ENCODE results near the gene NDUFS8.

Gene NDUFS8

GRCh38 chr11:68038226-68038717 is 7.8 kb downstream of the NDUFS8 start:
- DNase-seq, result no peak

- DNase-seq, result peak; percentile 63
Observed at GRCh38 chr11:68038718-68039525, 8.4 kb downstream of the NDUFS8 start, which contains the start of gene TCIRG1. TSS of gene TCIRG1 (plus strand) at chr11:68039025. CDS start at chr11:68041272, 2,247 bp downstream.

- DNase-seq, result no peak
Observed at GRCh38 chr11:68039526-68040086, 9.1 kb downstream of the NDUFS8 start.

DNA sequence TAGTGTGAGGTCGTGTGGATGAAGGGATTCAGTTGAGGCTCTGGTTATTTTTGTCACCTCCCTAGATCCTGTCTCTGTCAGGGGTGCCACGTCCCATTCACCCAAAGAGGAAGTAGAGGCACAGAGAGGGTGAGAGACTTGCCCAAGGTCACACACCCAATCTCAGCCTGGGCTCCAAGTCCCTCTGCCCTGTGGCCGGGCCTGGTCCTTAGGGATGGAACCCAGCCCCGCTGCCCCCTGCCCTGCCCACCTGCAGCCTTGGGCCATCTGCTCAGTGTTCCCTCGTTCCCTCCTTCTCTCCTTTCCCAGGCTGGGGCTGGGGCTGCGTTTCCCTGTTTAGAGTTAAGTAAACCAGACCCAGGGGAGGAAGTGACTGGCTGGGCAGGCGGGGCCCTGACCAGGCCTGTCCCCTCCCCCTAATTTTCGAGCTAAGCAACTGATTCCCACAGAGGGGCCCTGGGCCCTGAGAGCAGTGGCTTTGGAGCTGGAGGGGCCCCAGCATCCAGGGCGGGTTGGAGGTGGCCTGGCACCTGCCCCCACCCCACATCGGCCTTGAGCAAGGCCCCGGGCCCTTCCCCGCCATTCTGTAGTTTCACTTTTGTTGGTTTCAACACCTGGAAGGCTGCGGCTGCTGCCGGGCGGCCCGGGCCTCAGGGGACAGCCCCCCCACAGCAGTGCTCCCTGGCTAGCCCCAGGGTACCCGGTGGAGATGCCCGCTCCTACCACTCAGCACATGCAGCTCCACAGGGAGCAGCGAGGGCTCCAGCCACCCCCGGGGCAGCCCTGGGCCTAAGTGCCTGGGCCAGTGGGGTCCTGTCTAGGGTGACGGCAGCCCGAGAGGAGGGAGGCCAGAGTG is 9.8 kb downstream of the NDUFS8 start:
- peak; percentile 58 for DNase-seq

DNA sequence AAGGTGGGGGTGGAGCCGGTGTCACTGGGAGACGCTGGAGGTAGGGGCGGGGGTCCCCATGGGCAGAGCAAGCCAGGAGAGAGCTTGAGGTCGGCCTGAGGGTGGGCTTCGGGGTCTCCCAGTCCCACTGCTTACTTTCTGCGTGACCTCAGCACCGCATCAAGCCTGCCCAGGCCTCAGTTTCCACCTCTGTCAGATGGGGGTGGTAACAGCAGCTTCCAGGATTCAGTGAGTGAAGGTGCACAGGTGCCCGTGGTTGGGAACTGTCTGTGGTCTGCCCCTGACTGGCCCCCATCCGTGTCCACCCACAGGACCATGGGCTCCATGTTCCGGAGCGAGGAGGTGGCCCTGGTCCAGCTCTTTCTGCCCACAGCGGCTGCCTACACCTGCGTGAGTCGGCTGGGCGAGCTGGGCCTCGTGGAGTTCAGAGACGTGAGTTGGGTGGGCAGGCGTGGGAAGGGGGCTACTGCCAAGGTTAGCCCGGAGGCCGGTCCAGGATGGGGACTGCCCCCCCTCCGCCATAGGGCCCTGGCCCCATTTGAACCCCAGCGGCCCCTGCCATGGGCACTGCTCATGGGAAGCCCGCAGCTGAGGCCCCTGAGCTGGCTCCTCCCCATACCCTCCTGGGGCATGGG is 10.6 kb downstream of the NDUFS8 start:
- no peak for DNase-seq

GRCh38 chr11:68041617-68042218 is 11.2 kb downstream of the NDUFS8 start:
- DNase-seq, result no peak

GRCh38 chr11:68042219-68043028 is 11.9 kb downstream of the NDUFS8 start:
- DNase-seq, result no peak

GRCh38 chr11:68043029-68043348 is 12.5 kb downstream of the NDUFS8 start:
- DNase-seq, result no peak

- no peak for DNase-seq
Observed at GRCh38 chr11:68043349-68044144, 13.1 kb downstream of the NDUFS8 start.

DNA sequence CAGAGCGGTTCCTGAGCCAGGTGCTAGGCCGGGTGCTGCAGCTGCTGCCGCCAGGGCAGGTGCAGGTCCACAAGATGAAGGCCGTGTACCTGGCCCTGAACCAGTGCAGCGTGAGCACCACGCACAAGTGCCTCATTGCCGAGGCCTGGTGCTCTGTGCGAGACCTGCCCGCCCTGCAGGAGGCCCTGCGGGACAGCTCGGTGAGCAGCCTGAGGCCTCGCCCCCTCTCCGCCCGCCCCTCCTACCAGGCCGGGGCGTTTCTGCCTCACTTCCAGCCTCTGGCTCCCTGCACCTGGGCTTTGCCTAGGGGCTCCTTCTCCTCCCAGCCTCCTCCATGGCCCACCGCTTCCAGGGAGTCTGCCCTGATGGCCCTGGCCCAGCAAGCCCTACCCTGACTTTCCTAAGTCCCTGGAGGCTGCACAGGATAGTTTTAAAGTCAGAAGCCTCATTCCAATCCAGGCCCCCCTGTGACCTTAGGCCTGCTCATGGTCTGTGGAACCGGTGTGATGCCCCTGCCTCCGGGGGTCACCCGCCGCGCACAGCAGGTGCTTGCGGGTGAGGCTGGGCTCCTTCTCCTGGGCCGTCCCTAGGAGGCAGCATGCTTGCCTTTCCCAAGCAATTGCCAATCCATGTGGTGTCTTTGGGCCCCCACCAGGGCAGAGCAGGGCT is 13.8 kb downstream of the NDUFS8 start:
- DNase-seq, result no peak

- no peak for DNase-seq
Observed at GRCh38 chr11:68044898-68045351, 14.4 kb downstream of the NDUFS8 start.

DNA sequence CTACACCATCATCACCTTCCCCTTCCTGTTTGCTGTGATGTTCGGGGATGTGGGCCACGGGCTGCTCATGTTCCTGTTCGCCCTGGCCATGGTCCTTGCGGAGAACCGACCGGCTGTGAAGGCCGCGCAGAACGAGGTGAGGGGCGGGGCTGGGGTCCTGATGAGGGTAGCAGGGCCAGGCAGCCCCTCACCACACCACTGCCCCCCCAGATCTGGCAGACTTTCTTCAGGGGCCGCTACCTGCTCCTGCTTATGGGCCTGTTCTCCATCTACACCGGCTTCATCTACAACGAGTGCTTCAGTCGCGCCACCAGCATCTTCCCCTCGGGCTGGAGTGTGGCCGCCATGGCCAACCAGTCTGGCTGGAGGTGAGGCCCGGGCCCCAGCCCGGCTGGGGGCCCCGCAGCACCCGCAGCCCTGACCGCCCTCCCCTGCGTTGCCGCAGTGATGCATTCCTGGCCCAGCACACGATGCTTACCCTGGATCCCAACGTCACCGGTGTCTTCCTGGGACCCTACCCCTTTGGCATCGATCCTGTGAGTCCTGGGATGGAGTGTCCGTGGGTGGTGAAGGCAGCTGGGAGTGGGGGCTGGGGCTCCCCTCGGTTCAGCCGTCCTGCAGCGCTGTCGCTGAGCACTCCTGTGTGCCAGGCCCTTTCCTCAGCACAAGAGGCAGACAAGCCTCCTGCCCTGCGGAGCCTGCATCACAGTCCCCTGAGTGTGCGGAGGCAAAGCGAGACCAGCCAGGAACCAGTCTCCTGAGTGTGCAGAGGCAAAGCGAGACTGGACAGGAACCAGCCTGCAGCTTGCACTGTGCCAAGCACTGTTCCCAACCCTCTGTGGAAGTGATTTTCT is 17.2 kb downstream of the NDUFS8 start:
- no peak for DNase-seq

GRCh38 chr11:68048681-68049508 is 18.4 kb downstream of the NDUFS8 start:
- DNase-seq, result no peak

GRCh38 chr11:68049509-68050370 is 19.3 kb downstream of the NDUFS8 start:
- DNase-seq, result peak; percentile 18

GRCh38 chr11:68050371-68050841 is 19.9 kb downstream of the NDUFS8 start:
- DNase-seq, result no peak

- peak; percentile 29 for DNase-seq
Observed at GRCh38 chr11:68051191-68052136, 21.0 kb downstream of the NDUFS8 start.

Measured in activated T-cell treated with anti-CD3 and anti-CD28 coated beads, Interleukin-2, amount 50 U/mL, for 1 hour (primary cell).